HepG2 (cell line): ENCODE results near the gene LRP10. TPM values are rescaled to one million over a fixed set of nuclear protein-coding genes. Genes with fewer than 3 reads are reported as not detected.

Experiments
- ATM ChIP-seq: fragments of 450-650 bp; IDR thresholded peaks from 2 replicates; pipeline ENCODE4 v1.7.1; 2017; ENCODE audit warnings: mild to moderate bottlenecking, borderline replicate concordance
- ELF4 ChIP-seq: sonication (generic); formaldehyde crosslinking; IDR thresholded peaks from 2 replicates; pipeline ENCODE4 v1.5.0; 2020; ENCODE audit warnings: missing genetic modification reagents, mild to moderate bottlenecking, moderate library complexity, borderline replicate concordance
- NCOA2 ChIP-seq: sonication (generic); formaldehyde crosslinking; IDR thresholded peaks from 2 replicates; pipeline ENCODE4 v1.8.0; 2022; ENCODE audit warnings: inconsistent platforms
- NFATC3 ChIP-seq: sonication (generic); formaldehyde crosslinking; IDR thresholded peaks from 2 replicates; pipeline ENCODE4 v1.5.1; 2020; ENCODE audit warnings: mild to moderate bottlenecking, missing genetic modification reagents
- NFE2L2 ChIP-seq: fragments of 150-350 bp; IDR thresholded peaks from 2 replicates; pipeline ENCODE4 v1.6.1; 2014; ENCODE audit warnings: low read length
- NRL ChIP-seq: sonication (generic); formaldehyde crosslinking; IDR thresholded peaks from 2 replicates; pipeline ENCODE4 v1.5.0; 2020; ENCODE audit warnings: missing genetic modification reagents, mild to moderate bottlenecking, moderate library complexity, borderline replicate concordance
- PHF21A ChIP-seq: sonication (generic); formaldehyde crosslinking; IDR thresholded peaks from 2 replicates; pipeline ENCODE4 v1.5.0; 2020; ENCODE audit warnings: mild to moderate bottlenecking, missing genetic modification reagents
- SIX4 ChIP-seq: sonication (generic); formaldehyde crosslinking; IDR thresholded peaks from 2 replicates; pipeline ENCODE4 v1.4.0; 2020; ENCODE audit warnings: missing genetic modification reagents
- SMAD3 ChIP-seq: sonication (generic); formaldehyde crosslinking; IDR thresholded peaks from 2 replicates; pipeline ENCODE4 v1.4.0; 2020; ENCODE audit warnings: missing genetic modification reagents
- SP1 ChIP-seq, 2 experiments: fragments of 450-650 bp in 1 of 2; sonication (generic) in 1 of 2; formaldehyde crosslinking in 1 of 2; IDR thresholded peaks; 2 replicates each; pipeline versions ENCODE4 v1.4.0 to v1.6.1; 2016 to 2020; ENCODE audit warnings: missing genetic modification reagents in 1 of 2
- YY1 ChIP-seq: IDR thresholded peaks from 2 replicates; pipeline ENCODE4 v1.6.1; 2011; ENCODE audit warnings: low read length, low read depth, moderate library complexity, mild to moderate bottlenecking; ENCODE audit not compliant: insufficient read depth, insufficient replicate concordance
- ZBED4 ChIP-seq: sonication (generic); formaldehyde crosslinking; IDR thresholded peaks from 2 replicates; pipeline ENCODE4 v1.4.0; 2020; ENCODE audit warnings: missing genetic modification reagents, borderline replicate concordance
- ZBTB26 ChIP-seq: IDR thresholded peaks from 2 replicates; pipeline ENCODE4 v1.6.1; 2016; ENCODE audit warnings: missing compliant biosample characterization, missing genetic modification reagents, borderline replicate concordance
- ZC3H13 ChIP-seq: sonication (generic); formaldehyde crosslinking; IDR thresholded peaks from 2 replicates; pipeline ENCODE4 v1.8.1; 2023; ENCODE audit warnings: mild to moderate bottlenecking, missing genetic modification reagents, moderate library complexity
- ZFP36L1 ChIP-seq: sonication (generic); formaldehyde crosslinking; IDR thresholded peaks from 2 replicates; pipeline ENCODE4 v1.8.0; 2022; ENCODE audit warnings: mild to moderate bottlenecking, missing genetic modification reagents, moderate library complexity
- ZNF17 ChIP-seq: sonication (generic); formaldehyde crosslinking; IDR thresholded peaks from 2 replicates; pipeline ENCODE4 v1.5.0; 2020; ENCODE audit warnings: mild to moderate bottlenecking, missing genetic modification reagents
- ZNF24 ChIP-seq: fragments of 450-650 bp; IDR thresholded peaks from 2 replicates; pipeline ENCODE4 v1.6.1; 2017; ENCODE audit warnings: antibody characterized with exemption, mild to moderate bottlenecking
- ZNF253 ChIP-seq: sonication (generic); formaldehyde crosslinking; IDR thresholded peaks from 2 replicates; pipeline ENCODE4 v1.8.0; 2022; ENCODE audit warnings: mild to moderate bottlenecking, missing genetic modification reagents, borderline replicate concordance
- ZNF513 ChIP-seq: sonication (generic); formaldehyde crosslinking; conservative IDR thresholded peaks from 2 replicates; pipeline ENCODE4 v1.5.0; 2020; ENCODE audit warnings: missing genetic modification reagents
- ZNF703 ChIP-seq: sonication (generic); formaldehyde crosslinking; IDR thresholded peaks from 2 replicates; pipeline ENCODE4 v1.5.1; 2020; ENCODE audit warnings: missing genetic modification reagents, mild to moderate bottlenecking, moderate library complexity, borderline replicate concordance
- ZNF747 ChIP-seq: sonication (generic); formaldehyde crosslinking; IDR thresholded peaks from 2 replicates; pipeline ENCODE4 v1.8.1; 2023; ENCODE audit warnings: missing genetic modification reagents, mild to moderate bottlenecking, borderline replicate concordance
- ZNF775 ChIP-seq: sonication (generic); formaldehyde crosslinking; IDR thresholded peaks from 2 replicates; pipeline ENCODE4 v1.4.0; 2020; ENCODE audit warnings: missing genetic modification reagents, mild to moderate bottlenecking, moderate library complexity, borderline replicate concordance
- polyA plus RNA-seq, 8 experiments: library from polyadenylated mRNA; depleted of rRNA in 3 of 8; stranded (reverse) in 7 of 8; unstranded in 1 of 8; fragments of >200 nt; fragmentation: Illumina TruSeq in 4 of 8; extraction: Trizol in 4 of 8; gene quantifications; 2 replicates each; pipeline versions ENCODE4 v1.2.1 to v1.2.3, GENCODE V29; 2011 to 2016; ENCODE audit warnings: low read depth in 4 of 8, missing spikeins in 1 of 8, mixed read lengths in 1 of 8; ENCODE audit not compliant: insufficient read depth in 1 of 8
- total RNA-seq, 5 experiments: library from RNA; depleted of rRNA; stranded (reverse); fragments of >200 nt; fragmentation: Illumina TruSeq; extraction: Trizol; gene quantifications; 2 replicates each; pipeline ENCODE4 v1.2.3, GENCODE V29; 2016; ENCODE audit warnings: low read depth in 1 of 5

The LRP10 gene
- total and polyA plus RNA-seq, 2 of the 13 experiments (the other 11 are each of a cell fraction or from before 2014, with no cell fraction given): 16.9 to 45.2 TPM

- TF ChIP-seq ZNF513 (CRISPR knock-in tag): 0 out of 2 replicates have a peak, but pooled peaks have one; percentile 82
- TF ChIP-seq SMAD3 (CRISPR knock-in tag): peak; percentile 71; the same call in 1 of the 2 replicates
- no peak for TF ChIP-seq SP1 (IDR thresholded peaks at IDR 0.05)
- peak; percentile 46; the same call in 1 of the 2 replicates for TF ChIP-seq SP1 (CRISPR knock-in tag; IDR thresholded peaks at IDR 0.05)
- TF ChIP-seq ZC3H13: no peak
- TF ChIP-seq ZNF775 (CRISPR knock-in tag): no peak
- no peak for TF ChIP-seq ZFP36L1 (CRISPR knock-in tag)
- no peak; the same call in 1 of the 2 replicates for TF ChIP-seq ZNF253 (CRISPR knock-in tag)
- TF ChIP-seq ZNF24: 0 out of 2 replicates have a peak, but pooled peaks have one; percentile 13
- peak; percentile 45; the same call in 1 of the 2 replicates for TF ChIP-seq NFE2L2
- no peak for TF ChIP-seq ZNF17 (CRISPR knock-in tag)
- no peak for TF ChIP-seq ATM
- TF ChIP-seq ZNF703 (CRISPR knock-in tag): no peak
- no peak; the same call in 1 of the 2 replicates for TF ChIP-seq NRL (CRISPR knock-in tag)
- TF ChIP-seq PHF21A (CRISPR knock-in tag): no peak
- no peak; the same call in 1 of the 2 replicates for TF ChIP-seq NCOA2 (CRISPR knock-in tag)
- peak; percentile 60 for TF ChIP-seq YY1
- 0 out of 2 replicates have a peak, but pooled peaks have one; percentile 86 for TF ChIP-seq NFATC3 (CRISPR knock-in tag)
- TF ChIP-seq ZBTB26: 0 out of 2 replicates have a peak, but pooled peaks have one; percentile 54
- TF ChIP-seq ZBED4: 0 out of 2 replicates have a peak, but pooled peaks have one; percentile 11
- TF ChIP-seq ELF4 (CRISPR knock-in tag): no peak
- no peak for TF ChIP-seq SIX4 (CRISPR knock-in tag)
- no peak; the same call in 1 of the 2 replicates for TF ChIP-seq ZNF747
These were observed 693 bp downstream of the LRP10 start (continued) for GRCh38 chr14:22872033-22872832.
